Mucosa of descending colon (tissue), 3 donors: ENCODE data around the gene SDR9C7. TPM values are rescaled to one million over a fixed set of nuclear protein-coding genes. Genes with fewer than 3 reads are reported as not detected.
"Not testable (repeated sequence)": the region's sequence is repeated elsewhere in the genome, so short reads cannot be mapped to it uniquely, and the experiment has no call there.

Experiments used
- ATAC-seq: fragments of 200-7000 bp; cut with Tn5 transposase; one replicate; pipeline ENCODE4 v1.9.1; 2020; ENCODE audit warnings: mild to moderate bottlenecking, moderate library complexity
- DNase-seq, 3 donors: peaks; one replicate each; pipeline ENCODE4 v3.0.0-alpha.2; 2020
- H3K36me3 ChIP-seq: fragments of 200-600 bp; one replicate; pipeline ENCODE4 v1.8.0; 2021; ENCODE audit warnings: low read depth, mild to moderate bottlenecking
- H3K4me1 ChIP-seq: fragments of 200-600 bp; one replicate; pipeline ENCODE4 v1.8.0; 2021; ENCODE audit warnings: low read depth, mild to moderate bottlenecking
- H3K4me3 ChIP-seq: fragments of 200-600 bp; one replicate; pipeline ENCODE4 v1.8.0; 2021; ENCODE audit warnings: mild to moderate bottlenecking
- H3K9me3 ChIP-seq: fragments of 200-600 bp; one replicate; pipeline ENCODE4 v1.8.0; 2021; ENCODE audit warnings: mild to moderate bottlenecking
- intact Hi-C, 2 donors: fragments of 100-400 bp; cut with DNase I in 1 of 2; cut with micrococcal nuclease in 1 of 2; formaldehyde crosslinking; loops; one replicate each; pipeline versions ENCODE4 v1.11.0 to v1.11.1; 2022; cut with DNase I, micrococcal nuclease
- total RNA-seq, 3 donors: library from RNA; stranded (reverse); fragmentation: NEBNext Ultra II Directional in 2 of 3; extraction: Animal tissue kit (Norgen Biotek cat#: 25700) in 2 of 3; gene quantifications; one replicate each; pipeline versions ENCODE4 v1.2.1 to v1.2.4, GENCODE V29; 2021 to 2023
- TF ChIP-seq, protein P1 (sequence below): fragments of 200-600 bp; IDR thresholded peaks from one replicate; pipeline ENCODE4 v1.8.0; 2022; ENCODE audit warnings: antibody characterized with exemption, mild to moderate bottlenecking
- donor health status: DM: no; HTN: no; CAD: no; lungs with moderate emphysema.
- donor health status: DM: no; HTN: no; CAD: no.
- donor health status: DM: no; HTN: yes; CAD: no.

SDR9C7 gene
- total RNA-seq, 3 donors from 2014 or later, result not detected

DNA sequence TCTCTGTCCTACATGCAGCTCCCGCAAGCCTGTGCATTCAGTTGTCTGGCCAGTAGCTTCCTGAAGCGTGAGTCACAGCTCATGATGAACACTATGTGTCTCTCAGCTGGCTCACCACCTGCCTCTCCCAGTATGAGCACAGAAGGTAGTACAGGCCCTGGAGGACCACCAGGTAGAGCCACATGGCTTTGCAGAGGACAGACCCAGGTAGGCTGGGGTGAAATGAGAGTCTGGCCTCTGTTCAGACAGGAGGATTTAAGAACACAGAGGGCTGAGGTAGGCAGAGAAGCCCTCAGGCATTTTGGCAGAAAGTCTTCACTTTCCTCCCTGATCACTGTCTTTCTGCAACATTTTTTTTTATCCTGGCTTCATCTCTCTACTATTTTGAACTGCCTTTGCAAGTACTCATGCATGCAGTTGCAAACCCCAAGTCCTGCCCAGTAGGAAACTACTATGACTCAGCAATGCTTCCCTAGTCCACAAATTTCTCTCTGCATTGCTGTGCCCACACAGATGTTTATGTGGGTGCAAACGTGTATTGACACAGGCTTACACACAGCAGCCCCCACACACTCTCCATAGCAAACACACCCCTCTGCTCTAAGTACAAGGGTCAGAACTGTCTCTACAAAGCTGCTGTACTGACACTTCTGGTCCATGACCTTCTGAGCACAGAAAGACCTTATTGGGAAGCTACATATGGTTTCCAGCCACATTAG is 7.2 kb upstream of the SDR9C7 start:
- Histone ChIP-seq H3K9me3 (no peaks in the 10 kb centered on the region), H3K4me1 (no peaks in the 10 kb centered on the region), H3K4me3 (no peak overlapping the region), H3K36me3 (no peaks in the 10 kb centered on the region)
- DNase-seq (no peak), ATAC-seq (peak; percentile 72)
- intact Hi-C loops, result no loop called here
- TF ChIP-seq, protein P1, sequence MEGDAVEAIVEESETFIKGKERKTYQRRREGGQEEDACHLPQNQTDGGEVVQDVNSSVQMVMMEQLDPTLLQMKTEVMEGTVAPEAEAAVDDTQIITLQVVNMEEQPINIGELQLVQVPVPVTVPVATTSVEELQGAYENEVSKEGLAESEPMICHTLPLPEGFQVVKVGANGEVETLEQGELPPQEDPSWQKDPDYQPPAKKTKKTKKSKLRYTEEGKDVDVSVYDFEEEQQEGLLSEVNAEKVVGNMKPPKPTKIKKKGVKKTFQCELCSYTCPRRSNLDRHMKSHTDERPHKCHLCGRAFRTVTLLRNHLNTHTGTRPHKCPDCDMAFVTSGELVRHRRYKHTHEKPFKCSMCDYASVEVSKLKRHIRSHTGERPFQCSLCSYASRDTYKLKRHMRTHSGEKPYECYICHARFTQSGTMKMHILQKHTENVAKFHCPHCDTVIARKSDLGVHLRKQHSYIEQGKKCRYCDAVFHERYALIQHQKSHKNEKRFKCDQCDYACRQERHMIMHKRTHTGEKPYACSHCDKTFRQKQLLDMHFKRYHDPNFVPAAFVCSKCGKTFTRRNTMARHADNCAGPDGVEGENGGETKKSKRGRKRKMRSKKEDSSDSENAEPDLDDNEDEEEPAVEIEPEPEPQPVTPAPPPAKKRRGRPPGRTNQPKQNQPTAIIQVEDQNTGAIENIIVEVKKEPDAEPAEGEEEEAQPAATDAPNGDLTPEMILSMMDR, result no peak

DNA sequence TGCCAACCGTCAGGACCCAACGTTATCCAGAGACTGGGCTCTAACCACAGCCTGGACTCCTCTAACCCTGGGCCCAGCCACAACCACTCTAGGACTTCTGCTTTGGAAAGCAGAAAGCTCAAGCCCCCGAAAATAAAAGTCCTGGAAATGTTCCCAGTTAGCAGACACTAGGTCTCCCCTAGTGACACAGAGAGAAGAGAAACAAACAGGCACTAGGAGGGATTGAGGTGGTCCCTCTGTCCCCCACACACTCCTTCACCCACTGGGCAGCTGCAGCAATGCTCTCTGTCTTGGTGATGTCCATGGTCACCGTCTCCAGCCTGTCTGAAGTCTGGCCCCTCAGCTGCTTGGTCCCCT is 6.7 kb upstream of the SDR9C7 start:
- H3K4me3 ChIP-seq, H3K36me3 ChIP-seq, DNase-seq, intact Hi-C loops, H3K4me1 ChIP-seq, H3K9me3 ChIP-seq, ATAC-seq: not testable (repeated sequence)

DNA sequence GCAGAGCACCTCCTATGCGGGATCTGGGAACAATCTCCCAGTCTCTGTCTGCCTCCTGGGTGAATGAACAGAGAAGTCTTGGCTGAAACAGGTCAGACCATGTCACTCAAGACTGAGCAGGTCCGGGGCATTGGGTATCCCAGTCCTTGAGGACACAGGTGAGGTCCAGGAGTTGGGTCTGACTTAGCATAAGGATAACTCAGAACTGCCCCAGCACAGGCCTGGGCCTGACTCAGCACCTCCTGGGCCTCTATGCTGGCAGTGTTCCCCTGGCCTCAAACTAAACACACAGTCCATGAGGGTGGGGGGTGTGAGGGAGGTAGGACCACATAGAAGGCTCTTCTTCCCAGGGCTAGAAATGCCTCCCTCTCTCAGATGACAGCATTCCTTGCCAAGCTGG is 1.5 kb upstream of the SDR9C7 start:
- Histone ChIP-seq H3K9me3 (no peaks in the 10 kb centered on the region), H3K36me3 (no peaks in the 10 kb centered on the region), H3K4me1 (no peaks in the 10 kb centered on the region), H3K4me3 (no peak overlapping the region)
- TF ChIP-seq, protein P1, result no peak
- DNase-seq (no peak), ATAC-seq (no peak)
- intact Hi-C loops, result no loop called here

DNA sequence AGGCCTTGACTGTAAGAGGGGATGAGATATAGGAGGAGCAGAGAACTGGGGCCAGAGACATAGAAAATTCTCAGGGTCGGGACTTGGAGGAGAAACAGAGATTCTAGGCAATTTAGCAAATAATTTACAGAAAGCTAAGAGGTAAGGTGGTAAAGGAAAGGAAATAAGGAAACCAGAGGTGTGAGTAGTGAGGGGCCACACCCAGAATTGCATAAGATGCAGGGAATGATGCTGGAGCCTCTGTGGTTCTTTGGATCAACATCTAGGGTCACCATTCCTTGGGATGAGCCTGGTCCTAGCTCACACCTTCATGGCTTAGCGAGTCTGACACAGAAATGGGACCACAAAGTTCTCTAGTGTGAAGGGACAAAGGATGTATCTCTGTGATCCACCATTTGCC is 949 bp upstream of the SDR9C7 start:
- ATAC-seq (peak; percentile 71), DNase-seq (no peak)
- H3K4me1 ChIP-seq, result no peaks in the 10 kb centered on the region
- H3K36me3 ChIP-seq, result no peaks in the 10 kb centered on the region
- TF ChIP-seq, protein P1, result no peak
- H3K4me3 ChIP-seq, result no peak overlapping the region
- intact Hi-C loops, result no loop called here
- H3K9me3 ChIP-seq, result no peaks in the 10 kb centered on the region

DNA sequence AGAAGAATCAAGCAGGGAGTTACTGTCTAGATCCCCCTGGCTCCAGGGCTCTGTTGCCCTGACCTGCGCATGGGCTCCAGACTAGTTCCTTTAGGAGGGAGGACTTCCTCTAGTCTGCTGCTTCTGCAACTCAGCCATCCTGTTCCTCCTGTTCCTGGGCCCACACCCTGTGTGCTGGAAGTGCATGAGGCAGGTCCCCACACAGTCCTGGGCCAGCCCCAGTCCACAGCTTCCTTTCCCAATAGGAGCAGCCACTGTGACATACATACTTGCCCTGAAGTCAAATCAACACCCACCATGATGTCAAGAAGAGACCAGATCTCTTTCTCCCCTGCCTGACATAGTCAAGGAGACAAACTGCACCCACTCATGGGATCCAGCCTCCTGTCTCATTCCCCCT is 1.3 kb downstream of the SDR9C7 start:
- no peaks in the 10 kb centered on the region for H3K9me3 ChIP-seq
- ATAC-seq (peak; percentile 72), DNase-seq (peak in 1 of 3 donors; percentile 14)
- intact Hi-C loops, result no loop called here
- H3K36me3 ChIP-seq, result no peaks in the 10 kb centered on the region
- no peak overlapping the region for H3K4me3 ChIP-seq
- H3K4me1 ChIP-seq, result no peaks in the 10 kb centered on the region
- TF ChIP-seq, protein P1, result no peak

DNA sequence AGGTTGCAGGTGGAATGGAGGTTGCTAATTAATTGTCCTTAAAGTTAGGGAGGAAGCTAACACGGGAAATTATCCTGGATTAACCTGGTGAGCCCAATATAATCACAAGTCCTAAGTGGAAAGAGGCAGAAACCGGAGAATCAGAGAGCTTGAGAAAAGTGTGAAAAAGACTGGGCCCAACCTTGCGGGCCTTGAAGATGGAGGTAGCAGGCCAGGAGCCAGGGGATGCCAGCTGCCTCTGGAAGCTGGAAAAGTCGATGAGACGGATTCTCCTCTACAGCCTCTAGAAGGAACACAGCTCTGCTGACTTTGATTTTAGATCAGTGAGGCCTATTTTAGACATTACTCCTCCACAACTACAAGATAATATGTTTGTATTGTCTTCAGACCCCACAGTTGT is 2.1 kb downstream of the SDR9C7 start:
- intact Hi-C loops, result no loop called here
- ATAC-seq (no peak), DNase-seq (no peak)
- Histone ChIP-seq H3K9me3 (no peaks in the 10 kb centered on the region), H3K4me1 (no peaks in the 10 kb centered on the region), H3K4me3 (no peak overlapping the region), H3K36me3 (no peaks in the 10 kb centered on the region)
- TF ChIP-seq, protein P1, result no peak
